HEK293T (cell line): Measurements from ENCODE around the gene TIMP3.

ENCODE experiments used
- FOXK2 ChIP-seq: fragments of 450-650 bp; IDR thresholded peaks from 2 replicates; pipeline ENCODE4 v1.6.1; 2016; ENCODE audit warnings: mild to moderate bottlenecking
- NFRKB ChIP-seq: fragments of 450-650 bp; IDR thresholded peaks from 2 replicates; pipeline ENCODE4 v1.6.1; 2016; ENCODE audit warnings: mild to moderate bottlenecking, moderate library complexity
- ZNF384 ChIP-seq: fragments of 450-650 bp; IDR thresholded peaks from 2 replicates; pipeline ENCODE4 v1.6.1; 2016

DNA sequence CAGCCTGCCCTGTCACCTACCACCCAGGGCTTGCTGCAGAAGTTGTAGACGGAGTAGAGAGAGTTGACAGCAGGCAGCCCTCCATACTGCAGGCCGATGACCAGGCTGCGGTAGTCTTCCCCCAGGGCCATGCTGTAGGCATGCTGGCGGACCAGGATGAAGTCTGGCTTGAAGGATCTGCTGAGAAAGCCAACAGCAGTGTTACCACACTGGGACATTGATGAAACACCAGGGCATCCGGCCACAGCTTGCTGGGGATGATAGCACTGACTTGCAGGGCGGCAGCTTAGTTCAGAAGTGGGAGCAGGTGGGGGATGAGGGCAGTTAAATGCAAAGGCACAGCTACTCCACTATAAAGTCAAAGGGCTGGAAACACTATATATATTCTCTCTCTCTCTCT lies 67.4 kb downstream of the TIMP3 start:
- TF ChIP-seq NFRKB = no peak
- TF ChIP-seq ZNF384 = no peak
- no peak for TF ChIP-seq FOXK2
